ENCODE data around the gene YRDC. TPM values are rescaled to one million over a fixed set of nuclear protein-coding genes. Genes with fewer than 3 reads are reported as not detected.

YRDC gene
- total RNA-seq, 1 donor, result 8.9 TPM

GRCh38 chr1:37840711-37841110, 32.7 kb upstream of the YRDC start:
- no peak for TF ChIP-seq CTCF (IDR thresholded peaks at IDR 0.05; ENCODE audit: insufficient read depth, low read length)
- H3K4me3 ChIP-seq (ENCODE audit: low read depth, low read length), result no peak overlapping the region
- no peak for DNase-seq (ENCODE audit: low read depth)

GRCh38 chr1:37839676-37840075, 31.7 kb upstream of the YRDC start:
- no peak for DNase-seq (ENCODE audit: low read depth)
- H3K4me3 ChIP-seq (ENCODE audit: low read depth, low read length), result no peak overlapping the region
- no peak for TF ChIP-seq CTCF (IDR thresholded peaks at IDR 0.05; ENCODE audit: insufficient read depth, low read length)

GRCh38 chr1:37836788-37837187, 28.8 kb upstream of the YRDC start:
- no peak overlapping the region for H3K4me3 ChIP-seq (ENCODE audit: low read depth, low read length)
- no peak for TF ChIP-seq CTCF (IDR thresholded peaks at IDR 0.05; ENCODE audit: insufficient read depth, low read length)
- no peak for DNase-seq (ENCODE audit: low read depth)

GRCh38 chr1:37831809-37832208, 23.8 kb upstream of the YRDC start:
- no peak for DNase-seq (ENCODE audit: low read depth)
- no peak for TF ChIP-seq CTCF (IDR thresholded peaks at IDR 0.05; ENCODE audit: insufficient read depth, low read length)
- no peak overlapping the region for H3K4me3 ChIP-seq (ENCODE audit: low read depth, low read length)

GRCh38 chr1:37831109-37831508, 23.1 kb upstream of the YRDC start:
- no peak for TF ChIP-seq CTCF (IDR thresholded peaks at IDR 0.05; ENCODE audit: insufficient read depth, low read length)
- DNase-seq (ENCODE audit: low read depth), result no peak
- no peak overlapping the region for H3K4me3 ChIP-seq (ENCODE audit: low read depth, low read length)

- H3K4me3 ChIP-seq (ENCODE audit: low read depth, low read length), result no peak overlapping the region
- TF ChIP-seq CTCF (IDR thresholded peaks at IDR 0.05; ENCODE audit: insufficient read depth, low read length), result no peak
- no peak for DNase-seq (ENCODE audit: low read depth)
Measured at GRCh38 chr1:37828410-37829074, 20.5 kb upstream of the YRDC start.

- DNase-seq (ENCODE audit: low read depth), result no peak
- no peak overlapping the region for H3K4me3 ChIP-seq (ENCODE audit: low read depth, low read length)
- TF ChIP-seq CTCF (IDR thresholded peaks at IDR 0.05; ENCODE audit: insufficient read depth, low read length), result no peak
Measured at GRCh38 chr1:37825506-37825905, 17.5 kb upstream of the YRDC start.
